Measurements from ENCODE around the gene HIBCH. TPM values are rescaled to one million over a fixed set of nuclear protein-coding genes. Genes with fewer than 3 reads are reported as not detected.

The HIBCH gene
- total and polyA plus RNA-seq, 2 experiments from 2014 or later = 15.9 to 70.0 TPM

DNA sequence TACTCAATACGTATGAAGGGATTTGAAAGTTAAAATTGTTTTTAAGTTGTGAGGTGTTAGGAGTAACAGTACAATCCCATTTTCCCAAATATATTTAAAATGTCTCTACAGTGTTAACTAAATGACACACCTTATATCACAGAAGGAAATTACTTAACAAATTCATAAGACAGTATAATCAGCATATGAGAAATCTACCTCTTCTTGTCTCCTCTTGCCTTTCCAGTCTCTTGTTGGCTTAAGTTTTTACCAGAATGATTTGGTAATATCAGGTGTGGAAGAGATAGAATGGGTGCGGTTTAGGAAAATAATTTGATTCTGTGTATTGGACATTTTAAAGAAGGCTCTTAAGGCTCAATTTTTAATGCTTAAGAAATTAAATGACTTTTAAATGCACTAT lies 14.3 kb upstream of the HIBCH start:
- Histone ChIP-seq H3K4me1 (ENCODE audit: low read depth) (no peaks in the 10 kb centered on the region), H3K36me3 (no peaks in the 10 kb centered on the region), H3K27ac (no peak overlapping the region), H3K27me3 (peaks cover 5% of the 10 kb centered on the region), H3K9me3 (ENCODE audit: low read depth) (no peaks in the 10 kb centered on the region), H3K4me3 (no peak overlapping the region)
- TF ChIP-seq, protein P1, sequence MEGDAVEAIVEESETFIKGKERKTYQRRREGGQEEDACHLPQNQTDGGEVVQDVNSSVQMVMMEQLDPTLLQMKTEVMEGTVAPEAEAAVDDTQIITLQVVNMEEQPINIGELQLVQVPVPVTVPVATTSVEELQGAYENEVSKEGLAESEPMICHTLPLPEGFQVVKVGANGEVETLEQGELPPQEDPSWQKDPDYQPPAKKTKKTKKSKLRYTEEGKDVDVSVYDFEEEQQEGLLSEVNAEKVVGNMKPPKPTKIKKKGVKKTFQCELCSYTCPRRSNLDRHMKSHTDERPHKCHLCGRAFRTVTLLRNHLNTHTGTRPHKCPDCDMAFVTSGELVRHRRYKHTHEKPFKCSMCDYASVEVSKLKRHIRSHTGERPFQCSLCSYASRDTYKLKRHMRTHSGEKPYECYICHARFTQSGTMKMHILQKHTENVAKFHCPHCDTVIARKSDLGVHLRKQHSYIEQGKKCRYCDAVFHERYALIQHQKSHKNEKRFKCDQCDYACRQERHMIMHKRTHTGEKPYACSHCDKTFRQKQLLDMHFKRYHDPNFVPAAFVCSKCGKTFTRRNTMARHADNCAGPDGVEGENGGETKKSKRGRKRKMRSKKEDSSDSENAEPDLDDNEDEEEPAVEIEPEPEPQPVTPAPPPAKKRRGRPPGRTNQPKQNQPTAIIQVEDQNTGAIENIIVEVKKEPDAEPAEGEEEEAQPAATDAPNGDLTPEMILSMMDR (IDR thresholded peaks at IDR 0.05; ENCODE audit: low read depth, low read length) = no peak
- no peak for DNase-seq (ENCODE audit: low read depth in 1 of 2, low spot score in 1 of 2)

GRCh38 chr2:190333395-190333794 lies 13.8 kb upstream of the HIBCH start:
- Histone ChIP-seq H3K27ac (no peak overlapping the region), H3K4me3 (no peak overlapping the region), H3K4me1 (ENCODE audit: low read depth) (no peaks in the 10 kb centered on the region), H3K27me3 (peaks cover 5% of the 10 kb centered on the region), H3K9me3 (ENCODE audit: low read depth) (no peaks in the 10 kb centered on the region), H3K36me3 (no peaks in the 10 kb centered on the region)
- DNase-seq (ENCODE audit: low read depth in 1 of 2, low spot score in 1 of 2) = no peak
- TF ChIP-seq, protein P1 (IDR thresholded peaks at IDR 0.05; ENCODE audit: low read depth, low read length) = no peak

DNA sequence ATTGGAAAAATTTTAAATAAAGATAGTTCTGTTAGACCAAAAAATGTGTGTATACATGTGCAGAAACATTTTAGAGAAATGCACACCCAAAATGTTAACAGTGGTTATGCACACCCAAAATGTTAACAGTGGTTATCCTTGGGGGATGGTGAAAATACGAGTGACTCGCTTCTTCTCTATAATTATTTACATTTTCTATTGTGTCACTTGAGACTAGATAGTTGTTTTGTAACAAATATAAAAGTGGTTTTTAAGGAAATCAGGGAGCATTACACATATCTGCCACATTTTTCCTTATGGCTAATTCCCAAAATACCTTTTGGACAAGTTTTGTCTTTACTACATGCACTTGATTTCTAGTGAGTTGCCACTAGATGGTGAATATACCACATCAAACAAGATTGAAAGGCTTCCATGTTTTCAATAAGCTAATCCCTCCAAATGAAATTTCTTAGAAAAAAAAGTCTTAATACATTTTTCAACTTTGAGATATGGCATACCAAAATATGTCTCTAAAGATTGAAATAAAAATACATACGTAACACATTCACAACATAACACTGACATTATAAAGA lies 9.0 kb upstream of the HIBCH start:
- no peak overlapping the region for H3K27ac ChIP-seq
- TF ChIP-seq, protein P1 (IDR thresholded peaks at IDR 0.05; ENCODE audit: low read depth, low read length) = peak; percentile 23
- H3K9me3 ChIP-seq (ENCODE audit: low read depth) = no peaks in the 10 kb centered on the region
- no peaks in the 10 kb centered on the region for H3K4me1 ChIP-seq (ENCODE audit: low read depth)
- peaks cover 5% of the 10 kb centered on the region for H3K27me3 ChIP-seq
- H3K4me3 ChIP-seq = no peak overlapping the region
- no peaks in the 10 kb centered on the region for H3K36me3 ChIP-seq
- peak in 1 of 2 donors; percentile 35 for DNase-seq (ENCODE audit: low read depth in 1 of 2, low spot score in 1 of 2)

GRCh38 chr2:190327867-190328572 lies 8.4 kb upstream of the HIBCH start:
- H3K4me1 ChIP-seq (ENCODE audit: low read depth) = no peaks in the 10 kb centered on the region
- TF ChIP-seq, protein P1 (IDR thresholded peaks at IDR 0.05; ENCODE audit: low read depth, low read length) = no peak
- no peaks in the 10 kb centered on the region for H3K36me3 ChIP-seq
- no peak overlapping the region for H3K27ac ChIP-seq
- no peak overlapping the region for H3K4me3 ChIP-seq
- H3K9me3 ChIP-seq (ENCODE audit: low read depth) = no peaks in the 10 kb centered on the region
- no peak for DNase-seq (ENCODE audit: low read depth in 1 of 2, low spot score in 1 of 2)
- H3K27me3 ChIP-seq = peaks cover 5% of the 10 kb centered on the region

DNA sequence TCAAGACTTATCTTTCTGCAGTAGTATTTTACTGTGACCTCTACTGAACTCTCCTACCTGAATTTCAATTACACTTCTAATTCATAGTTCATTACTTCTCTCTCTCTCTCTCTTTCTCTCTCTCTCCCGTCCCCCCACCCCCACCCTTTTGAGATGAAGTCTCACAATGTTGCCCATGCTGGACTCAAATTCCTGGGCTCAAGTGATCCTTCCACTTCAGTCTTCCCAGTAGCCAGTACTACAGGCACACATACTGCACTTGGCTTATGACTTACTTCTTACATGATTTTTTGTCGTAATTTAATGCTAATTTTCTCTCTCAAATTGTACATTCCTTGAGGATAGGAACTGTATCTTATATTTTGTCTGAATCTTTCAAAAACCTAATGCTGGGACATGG lies 6.0 kb upstream of the HIBCH start:
- no peak for DNase-seq (ENCODE audit: low read depth in 1 of 2, low spot score in 1 of 2)
- H3K27me3 ChIP-seq = peaks cover 5% of the 10 kb centered on the region
- no peaks in the 10 kb centered on the region for H3K9me3 ChIP-seq (ENCODE audit: low read depth)
- H3K27ac ChIP-seq = no peak overlapping the region
- no peaks in the 10 kb centered on the region for H3K4me1 ChIP-seq (ENCODE audit: low read depth)
- no peaks in the 10 kb centered on the region for H3K36me3 ChIP-seq
- no peak overlapping the region for H3K4me3 ChIP-seq
- TF ChIP-seq, protein P1 (IDR thresholded peaks at IDR 0.05; ENCODE audit: low read depth, low read length) = no peak

Measured in cardiac muscle cell (in vitro differentiated cells and primary cell).